IMR-90 (cell line): ENCODE measurements around the gene PRELP. TPM values are rescaled to one million over a fixed set of nuclear protein-coding genes. Genes with fewer than 3 reads are reported as not detected.

Experiments
- ATAC-seq: fragments of 200-7000 bp; cut with Tn5 transposase; 2 replicates; pipeline ENCODE4 v1.9.1; 2020; ENCODE audit warnings: low read depth, mild to moderate bottlenecking, moderate library complexity
- BruUV-seq: library from RNA; stranded (reverse); fragments of 400-500 nt; replicated peaks from 2 replicates; lab custom pipeline; 2021; lab: Mats Ljungman, UMichigan
- CTCF ChIA-PET: fragments of 300-600 bp; formaldehyde crosslinking; extraction: SDS; loops from one replicate; lab custom pipeline; 2021; ENCODE audit warnings: antibody characterized with exemption; lab: Yijun Ruan, JAX
- POLR2A ChIA-PET: fragments of 300-600 bp; sonication (Branson Sonifier 250); formaldehyde crosslinking; loops from one replicate; lab custom pipeline; 2022; ENCODE audit warnings: antibody characterized with exemption; ENCODE audit not compliant: unreplicated experiment; lab: Charles Lee
- DNase-seq: peaks from one replicate; pipeline ENCODE4 v3.0.0; 2013
- H2AFZ ChIP-seq: replicated peaks from 2 replicates; pipeline ENCODE3; 2013; ENCODE audit warnings: low read length, mild to moderate bottlenecking; ENCODE audit not compliant: poor library complexity
- H2AK5ac ChIP-seq: 2 replicates; pipeline ENCODE4 v1.6.1; 2013; ENCODE audit warnings: low read depth, low read length, inconsistent platforms
- H2AK9ac ChIP-seq: replicated peaks from 2 replicates; pipeline ENCODE3; 2013; ENCODE audit warnings: mild to moderate bottlenecking, low read depth, low read length, moderate library complexity; ENCODE audit not compliant: poor library complexity
- H2BK120ac ChIP-seq: 2 replicates; pipeline ENCODE4 v1.6.1; 2013; ENCODE audit warnings: low read depth, low read length, inconsistent platforms
- H2BK15ac ChIP-seq: 3 replicates; pipeline ENCODE4 v1.6.1; 2013; ENCODE audit warnings: low read depth, low read length, inconsistent platforms
- H2BK20ac ChIP-seq: 2 replicates; pipeline ENCODE4 v1.6.1; 2013; ENCODE audit warnings: low read depth, mild to moderate bottlenecking, inconsistent platforms, low read length, moderate library complexity
- H2BK5ac ChIP-seq: 2 replicates; pipeline ENCODE4 v1.6.1; 2013; ENCODE audit warnings: mild to moderate bottlenecking, low read depth, low read length, inconsistent platforms; ENCODE audit not compliant: poor library complexity, severe bottlenecking
- H3K14ac ChIP-seq: replicated peaks from 2 replicates; pipeline ENCODE4 v1.6.1; 2013; ENCODE audit warnings: low read depth, low read length, inconsistent platforms
- H3K18ac ChIP-seq: 2 replicates; pipeline ENCODE4 v1.6.1; 2013; ENCODE audit warnings: low read depth, low read length, control low read depth
- H3K23ac ChIP-seq: 2 replicates; pipeline ENCODE4 v1.6.1; 2013; ENCODE audit warnings: low read depth, low read length, inconsistent platforms
- H3K27ac ChIP-seq: 2 replicates; pipeline ENCODE4 v1.5.1; 2013; ENCODE audit warnings: mild to moderate bottlenecking, control low read depth, low read length; ENCODE audit not compliant: insufficient read depth
- H3K27me3 ChIP-seq: 2 replicates; pipeline ENCODE4 v1.6.1; 2013; ENCODE audit warnings: low read length; ENCODE audit not compliant: control insufficient read depth, insufficient read depth
- H3K36me3 ChIP-seq: 2 replicates; pipeline ENCODE4 v1.6.1; 2013; ENCODE audit warnings: low read length, mixed read lengths; ENCODE audit not compliant: control insufficient read depth, insufficient read depth
- H3K4ac ChIP-seq: 2 replicates; pipeline ENCODE4 v1.6.1; 2013; ENCODE audit warnings: low read depth, low read length, inconsistent platforms
- H3K4me1 ChIP-seq: 2 replicates; pipeline ENCODE4 v1.6.1; 2013; ENCODE audit warnings: low read length, mixed read lengths; ENCODE audit not compliant: control insufficient read depth, insufficient read depth
- H3K4me2 ChIP-seq: 2 replicates; pipeline ENCODE4 v1.6.1; 2013; ENCODE audit warnings: low read depth, mild to moderate bottlenecking, control low read depth, low read length, moderate library complexity
- H3K4me3 ChIP-seq: 2 replicates; pipeline ENCODE4 v1.5.1; 2013; ENCODE audit warnings: low read depth, mild to moderate bottlenecking, control low read depth, low read length, moderate library complexity; ENCODE audit not compliant: insufficient read depth
- H3K56ac ChIP-seq: 2 replicates; pipeline ENCODE4 v1.6.1; 2013; ENCODE audit warnings: low read length, inconsistent platforms; ENCODE audit not compliant: insufficient read depth; ENCODE audit errors: extremely low read depth
- H3K79me1 ChIP-seq, 2 experiments: 2 replicates each; pipeline ENCODE4 v1.6.1; 2013; ENCODE audit warnings: low read length in 2 of 2, inconsistent platforms in 1 of 2, low read depth in 1 of 2
- H3K9ac ChIP-seq: 2 replicates; pipeline ENCODE4 v1.6.1; 2013; ENCODE audit warnings: low read depth, low read length, control low read depth
- H3K9me1 ChIP-seq: 2 replicates; pipeline ENCODE4 v1.6.1; 2013; ENCODE audit warnings: low read length, inconsistent platforms; ENCODE audit not compliant: insufficient read depth
- H3K9me3 ChIP-seq: 2 replicates; pipeline ENCODE4 v1.6.1; 2013; ENCODE audit warnings: low read length; ENCODE audit not compliant: control insufficient read depth, insufficient read depth
- H4K20me1 ChIP-seq: 2 replicates; pipeline ENCODE4 v1.6.1; 2013; ENCODE audit warnings: low read length, inconsistent platforms; ENCODE audit not compliant: insufficient read depth
- H4K5ac ChIP-seq: 2 replicates; pipeline ENCODE4 v1.6.1; 2013; ENCODE audit warnings: mild to moderate bottlenecking, low read depth, low read length, control low read depth
- H4K8ac ChIP-seq, 2 experiments: 2 replicates each; pipeline ENCODE4 v1.6.1; 2013; ENCODE audit warnings: low read depth in 2 of 2, low read length in 2 of 2, control low read depth in 1 of 2, inconsistent platforms in 1 of 2
- H4K91ac ChIP-seq: 2 replicates; pipeline ENCODE4 v1.6.1; 2013; ENCODE audit warnings: low read depth, low read length, inconsistent platforms; ENCODE audit not compliant: insufficient read depth
- BHLHE40 ChIP-seq: fragments of 150-350 bp; IDR thresholded peaks from 2 replicates; pipeline ENCODE4 v1.6.1; 2016; ENCODE audit warnings: mild to moderate bottlenecking, low read depth, low read length
- RCOR1 ChIP-seq: IDR thresholded peaks from 2 replicates; pipeline ENCODE4 v1.6.1; 2012; ENCODE audit warnings: mild to moderate bottlenecking, low read length, improper control_type of control experiment; ENCODE audit not compliant: insufficient replicate concordance
- WGBS, 2 experiments: methylation state at CpG; one replicate each; pipeline versions ENCODE4 v1.1.5 to v1.1.7; 2013; ENCODE audit warnings: missing lambda C conversion rate in 2 of 2; ENCODE audit not compliant: insufficient read length in 1 of 2; ENCODE audit errors: extremely low coverage in 2 of 2; 5-methylcytosine and 5-hydroxymethylcytosine counted together
- dilution Hi-C: fragments of 300-500 bp; cut with HindIII; formaldehyde crosslinking; loops from one replicate; pipeline ENCODE4 v1.14.3; 2018; ENCODE audit warnings: low sequenced_read_pairs; ENCODE audit not compliant: unreplicated experiment
- in situ Hi-C: fragments of 300-500 bp; cut with MboI; formaldehyde crosslinking; loops from 3 replicates; pipeline ENCODE4 v1.14.3; 2019; ENCODE audit warnings: low sequenced_read_pairs, inconsistent platforms, mixed read lengths
- intact Hi-C: fragments of 100-400 bp; cut with micrococcal nuclease; formaldehyde crosslinking; loops from 2 replicates; pipeline ENCODE4 v1.10.0; 2022
- polyA plus RNA-seq, 3 experiments: library from polyadenylated mRNA; depleted of rRNA; stranded (reverse); fragments of >200 nt; gene quantifications; 2 replicates each; pipeline ENCODE4 v1.2.3, GENCODE V29; 2012; ENCODE audit warnings: low replicate concordance in 1 of 3
- total RNA-seq: library from RNA; depleted of rRNA; stranded (reverse); fragments of >200 nt; gene quantifications from 2 replicates; pipeline ENCODE4 v1.2.3, GENCODE V29; 2012
- TF ChIP-seq, protein P1 (sequence below): conservative IDR thresholded peaks from 2 replicates; pipeline ENCODE4 v1.5.1; 2012; ENCODE audit warnings: mild to moderate bottlenecking, low read depth, low read length, improper control_type of control experiment

The PRELP gene
- total and polyA plus RNA-seq, 2 of the 4 experiments (the other 2 are of a cell fraction) = 0.56 TPM; not detected in 1

DNA sequence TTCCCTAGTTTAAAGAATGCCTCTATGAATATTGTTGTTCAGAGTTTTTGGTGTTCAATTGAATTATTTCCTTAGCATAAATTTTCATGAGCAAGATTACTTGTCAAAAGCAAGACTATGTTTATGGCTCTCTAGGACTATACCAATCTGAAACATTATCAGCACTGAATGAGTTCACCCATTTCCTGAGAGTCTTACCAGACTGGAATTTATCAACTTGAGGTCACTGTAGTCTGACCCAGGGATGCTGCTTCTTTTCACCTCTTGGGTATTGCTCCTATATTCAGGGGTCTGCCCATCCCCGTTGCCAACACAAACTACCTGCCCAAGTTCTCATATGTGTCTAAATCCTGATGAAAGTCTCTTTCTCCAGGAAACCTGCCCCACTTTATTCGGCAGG lies 61.0 kb downstream of the PRELP start:
- no peaks in the 10 kb centered on the region for H3K36me3 ChIP-seq
- peak overlapping the region; percentile 89 for H2BK20ac ChIP-seq
- peak overlapping the region; percentile 92; the same call in 1 of the 2 replicates for H3K23ac ChIP-seq
- no peaks in the 10 kb centered on the region for H3K9me3 ChIP-seq
- peak overlapping the region; percentile 97 for H2BK5ac ChIP-seq
- dilution Hi-C loops (no loop called here), in situ Hi-C loops (no loop called here), intact Hi-C loops (loop anchor here (2.0 kb wide), 1 partner anchor 20 kb away; no protein-coding TSS in a partner anchor)
- peak overlapping the region; percentile 56 for H4K5ac ChIP-seq
- peaks cover 4 to 11% of the 10 kb centered on the region in 2 experiments; a peak in 1 of 4 replicates for H3K79me1 ChIP-seq
- no peaks in the 10 kb centered on the region for H3K27me3 ChIP-seq
- H3K4me2 ChIP-seq = peak overlapping the region; percentile 53; the same call in 1 of the 2 replicates
- no peaks in the 10 kb centered on the region for H4K20me1 ChIP-seq
- peak overlapping the region; percentile 92; the same call in 1 of the 2 replicates for H3K4ac ChIP-seq
- peak overlapping the region; percentile 97 for H2BK120ac ChIP-seq
- H2BK15ac ChIP-seq = peak overlapping the region; percentile 85; the same call in 2 of the 3 replicates
- H3K56ac ChIP-seq = no peak overlapping the region; the same call in 1 of the 2 replicates
- ChIA-PET CTCF (no interaction called here), POLR2A (no interaction called here)
- peak overlapping the region; percentile 69; the same call in 1 of the 2 replicates for H3K14ac ChIP-seq
- H3K18ac ChIP-seq = peak overlapping the region; percentile 82; the same call in 1 of the 2 replicates
- no TSS peak for BruUV-seq
- WGBS, 2 experiments = no CpG with 5 or more reads among the region's 2 CpGs
- no peak overlapping the region for H2AK9ac ChIP-seq
- peaks cover 29% of the 10 kb centered on the region for H3K9me1 ChIP-seq
- peak overlapping the region; percentile 62; the same call in 1 of the 2 replicates for H3K27ac ChIP-seq
- H4K8ac ChIP-seq = peak overlapping the region in 1 of 2 experiments; percentile 36; a peak in 3 of 4 replicates
- H3K9ac ChIP-seq = no peak overlapping the region
- DNase-seq (peak; percentile 56), ATAC-seq (peak; percentile 43)
- no peak overlapping the region for H2AFZ ChIP-seq
- H3K4me1 ChIP-seq = peaks cover 30% of the 10 kb centered on the region
- H4K91ac ChIP-seq = peak overlapping the region; percentile 90
- no peak overlapping the region for H3K4me3 ChIP-seq
- no peak overlapping the region; the same call in 1 of the 2 replicates for H2AK5ac ChIP-seq
- peak; percentile 5 for TF ChIP-seq RCOR1
- TF ChIP-seq, protein P1, sequence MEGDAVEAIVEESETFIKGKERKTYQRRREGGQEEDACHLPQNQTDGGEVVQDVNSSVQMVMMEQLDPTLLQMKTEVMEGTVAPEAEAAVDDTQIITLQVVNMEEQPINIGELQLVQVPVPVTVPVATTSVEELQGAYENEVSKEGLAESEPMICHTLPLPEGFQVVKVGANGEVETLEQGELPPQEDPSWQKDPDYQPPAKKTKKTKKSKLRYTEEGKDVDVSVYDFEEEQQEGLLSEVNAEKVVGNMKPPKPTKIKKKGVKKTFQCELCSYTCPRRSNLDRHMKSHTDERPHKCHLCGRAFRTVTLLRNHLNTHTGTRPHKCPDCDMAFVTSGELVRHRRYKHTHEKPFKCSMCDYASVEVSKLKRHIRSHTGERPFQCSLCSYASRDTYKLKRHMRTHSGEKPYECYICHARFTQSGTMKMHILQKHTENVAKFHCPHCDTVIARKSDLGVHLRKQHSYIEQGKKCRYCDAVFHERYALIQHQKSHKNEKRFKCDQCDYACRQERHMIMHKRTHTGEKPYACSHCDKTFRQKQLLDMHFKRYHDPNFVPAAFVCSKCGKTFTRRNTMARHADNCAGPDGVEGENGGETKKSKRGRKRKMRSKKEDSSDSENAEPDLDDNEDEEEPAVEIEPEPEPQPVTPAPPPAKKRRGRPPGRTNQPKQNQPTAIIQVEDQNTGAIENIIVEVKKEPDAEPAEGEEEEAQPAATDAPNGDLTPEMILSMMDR = no peak
- TF ChIP-seq BHLHE40 = peak; percentile 28; the same call in 1 of the 2 replicates
